A673 (cell line): ENCODE data around the gene CEMIP.

Experiments used
- EZH2 ChIP-seq: fragments of 200-600 bp; sonication (generic); IDR thresholded peaks from 2 replicates; pipeline ENCODE4 v1.6.1; 2017; ENCODE audit warnings: borderline replicate concordance, low read depth, mild to moderate bottlenecking, mixed read lengths, antibody characterized with exemption, low read length; ENCODE audit not compliant: poor library complexity, severe bottlenecking
- TF ChIP-seq, protein P1 (sequence below): fragments of 300-800, 200-600 bp; sonication (generic); conservative IDR thresholded peaks from 2 replicates; pipeline ENCODE4 v1.5.1; 2017; ENCODE audit warnings: low read depth, mild to moderate bottlenecking, antibody characterized with exemption, low read length, moderate library complexity, mixed read lengths

GRCh38 chr15:80749589-80749988 lies 29.6 kb upstream of the CEMIP start:
- TF ChIP-seq, protein P1, sequence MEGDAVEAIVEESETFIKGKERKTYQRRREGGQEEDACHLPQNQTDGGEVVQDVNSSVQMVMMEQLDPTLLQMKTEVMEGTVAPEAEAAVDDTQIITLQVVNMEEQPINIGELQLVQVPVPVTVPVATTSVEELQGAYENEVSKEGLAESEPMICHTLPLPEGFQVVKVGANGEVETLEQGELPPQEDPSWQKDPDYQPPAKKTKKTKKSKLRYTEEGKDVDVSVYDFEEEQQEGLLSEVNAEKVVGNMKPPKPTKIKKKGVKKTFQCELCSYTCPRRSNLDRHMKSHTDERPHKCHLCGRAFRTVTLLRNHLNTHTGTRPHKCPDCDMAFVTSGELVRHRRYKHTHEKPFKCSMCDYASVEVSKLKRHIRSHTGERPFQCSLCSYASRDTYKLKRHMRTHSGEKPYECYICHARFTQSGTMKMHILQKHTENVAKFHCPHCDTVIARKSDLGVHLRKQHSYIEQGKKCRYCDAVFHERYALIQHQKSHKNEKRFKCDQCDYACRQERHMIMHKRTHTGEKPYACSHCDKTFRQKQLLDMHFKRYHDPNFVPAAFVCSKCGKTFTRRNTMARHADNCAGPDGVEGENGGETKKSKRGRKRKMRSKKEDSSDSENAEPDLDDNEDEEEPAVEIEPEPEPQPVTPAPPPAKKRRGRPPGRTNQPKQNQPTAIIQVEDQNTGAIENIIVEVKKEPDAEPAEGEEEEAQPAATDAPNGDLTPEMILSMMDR, result no peak
- TF ChIP-seq EZH2, result no peak
